Naive B cell (primary cell): Measurements from ENCODE around the gene SLC35E3. TPM values are rescaled to one million over a fixed set of nuclear protein-coding genes. Genes with fewer than 3 reads are reported as not detected.

Experiments
- ATAC-seq, 2 donors: fragments of 150-1000 bp; cut with Tn5 transposase; 2 replicates each; pipeline ENCODE4 v1.10.0; 2021; ENCODE audit warnings: low read depth in 2 of 2, mild to moderate bottlenecking in 2 of 2, moderate library complexity in 2 of 2
- DNase-seq: peaks from one replicate; pipeline ENCODE4 v3.0.0; 2022
- H3K27ac Mint-ChIP-seq, 6 donors: one replicate each; pipeline ENCODE4 v1.8.0; 2020 to 2022; ENCODE audit warnings: mild to moderate bottlenecking in 6 of 6, mixed read lengths in 6 of 6, moderate library complexity in 5 of 6, inconsistent platforms in 2 of 6
- H3K27me3 Mint-ChIP-seq, 3 donors: one replicate each; pipeline ENCODE4 v1.8.0; 2021 to 2022; ENCODE audit warnings: mixed read lengths in 3 of 3, mild to moderate bottlenecking in 1 of 3
- H3K36me3 Mint-ChIP-seq, 2 donors: one replicate each; pipeline ENCODE4 v1.8.0; 2020 to 2022; ENCODE audit warnings: mixed read lengths in 2 of 2, inconsistent platforms in 1 of 2, mild to moderate bottlenecking in 1 of 2
- H3K4me1 Mint-ChIP-seq, 3 donors: one replicate each; pipeline ENCODE4 v1.8.0; 2020 to 2022; ENCODE audit warnings: mixed read lengths in 3 of 3, inconsistent platforms in 1 of 3, mild to moderate bottlenecking in 1 of 3, moderate library complexity in 1 of 3
- H3K4me3 Mint-ChIP-seq, 8 donors: one replicate each; pipeline ENCODE4 v1.8.0; 2020 to 2022; ENCODE audit warnings: mild to moderate bottlenecking in 8 of 8, mixed read lengths in 8 of 8, moderate library complexity in 8 of 8, inconsistent platforms in 2 of 8
- H3K9me3 Mint-ChIP-seq, 7 donors: one replicate each; pipeline ENCODE4 v1.8.0; 2020 to 2022; ENCODE audit warnings: mixed read lengths in 7 of 7, mild to moderate bottlenecking in 5 of 7, inconsistent platforms in 2 of 7, moderate library complexity in 1 of 7
- polyA plus RNA-seq, 6 donors: library from polyadenylated mRNA; unstranded; fragments of 300-500 nt; fragmentation: Illumina TruSeq; gene quantifications; one replicate each; pipeline ENCODE4 v1.2.3, GENCODE V29; 2021; ENCODE audit warnings: low read depth in 6 of 6

SLC35E3 gene
- 10 to 100 TPM; 11.4 to 26.2 (median 16.4) TPM for polyA plus RNA-seq

- Mint-ChIP-seq H3K27me3 (no peaks in the 10 kb centered on the region), H3K4me3 (peak within 1 kb of the TSS; percentile 93 to 99 (median 98)), H3K9me3 (no peaks in the 10 kb centered on the region), H3K36me3 (peaks cover 0 to 9% of the 10 kb centered on the region in 2 donors), H3K27ac (peak within 1 kb of the TSS; percentile 86 to 97 (median 94)), H3K4me1 (peaks cover 23 to 49% (median 47%) of the 10 kb centered on the region in 3 donors)
- peak; percentile 99 to 100 for ATAC-seq
- peak; percentile 89 for DNase-seq
These were observed at the start of gene SLC35E3 for GRCh38 chr12:68745904-68746571. TSS of gene SLC35E3 (plus strand) at chr12:68746176. CDS start at chr12:68746378, 202 bp downstream.

GRCh38 chr12:68699486-68699885, 46.5 kb upstream of the SLC35E3 start:
- peak overlapping the region in 1 of 6 donors; percentile 65 for H3K27ac Mint-ChIP-seq
- no peaks in the 10 kb centered on the region for H3K4me1 Mint-ChIP-seq

GRCh38 chr12:68727776-68728175, 18.2 kb upstream of the SLC35E3 start:
- no peak overlapping the region for H3K4me3 Mint-ChIP-seq
- no peaks in the 10 kb centered on the region for H3K27me3 Mint-ChIP-seq
- peak overlapping the region in 2 of 6 donors; percentile 3 to 47 for H3K27ac Mint-ChIP-seq
- DNase-seq (no peak), ATAC-seq (no peak)
- no peaks in the 10 kb centered on the region for H3K9me3 Mint-ChIP-seq
- H3K4me1 Mint-ChIP-seq = no peaks in the 10 kb centered on the region
- H3K36me3 Mint-ChIP-seq = peaks cover 0 to 8% of the 10 kb centered on the region in 2 donors

More at GRCh38 chr12:68699486-68699885, 46.5 kb upstream of the SLC35E3 start:
- ATAC-seq = no peak
- Mint-ChIP-seq H3K36me3 (peaks cover 22 to 34% of the 10 kb centered on the region in 2 donors), H3K4me3 (no peak overlapping the region), H3K27me3 (no peaks in the 10 kb centered on the region), H3K9me3 (no peaks in the 10 kb centered on the region)
- DNase-seq = no peak

- no peaks in the 10 kb centered on the region for H3K27me3 Mint-ChIP-seq
- no peak overlapping the region for H3K27ac Mint-ChIP-seq
- H3K4me1 Mint-ChIP-seq = no peaks in the 10 kb centered on the region
- no peak for ATAC-seq
- DNase-seq = no peak
- H3K36me3 Mint-ChIP-seq = peaks cover 0 to 16% of the 10 kb centered on the region in 2 donors
- no peak overlapping the region for H3K4me3 Mint-ChIP-seq
- H3K9me3 Mint-ChIP-seq = no peaks in the 10 kb centered on the region
These were observed 12.3 kb upstream of the SLC35E3 start for GRCh38 chr12:68733661-68734071.

GRCh38 chr12:68739891-68740290, 6.1 kb upstream of the SLC35E3 start:
- Mint-ChIP-seq H3K36me3 (peaks cover 0 to 4% of the 10 kb centered on the region in 2 donors), H3K4me1 (peaks cover 5 to 8% (median 5%) of the 10 kb centered on the region in 3 donors), H3K9me3 (no peaks in the 10 kb centered on the region), H3K27me3 (no peaks in the 10 kb centered on the region), H3K27ac (peak overlapping the region in 1 of 6 donors; percentile 12), H3K4me3 (no peak overlapping the region)
- DNase-seq (no peak), ATAC-seq (no peak)

GRCh38 chr12:68743356-68743755, 2.6 kb upstream of the SLC35E3 start:
- H3K36me3 Mint-ChIP-seq = no peaks in the 10 kb centered on the region
- no peaks in the 10 kb centered on the region for H3K27me3 Mint-ChIP-seq
- no peaks in the 10 kb centered on the region for H3K9me3 Mint-ChIP-seq
- H3K27ac Mint-ChIP-seq = peak overlapping the region in 4 of 6 donors; percentile 19 to 70 (median 54)
- DNase-seq (no peak), ATAC-seq (no peak)
- H3K4me1 Mint-ChIP-seq = peaks cover 11 to 35% (median 31%) of the 10 kb centered on the region in 3 donors
- peak overlapping the region in 1 of 8 donors; percentile 81 for H3K4me3 Mint-ChIP-seq

- Mint-ChIP-seq H3K36me3 (peaks cover 0 to 9% of the 10 kb centered on the region in 2 donors), H3K4me1 (peaks cover 23 to 48% (median 45%) of the 10 kb centered on the region in 3 donors), H3K9me3 (no peaks in the 10 kb centered on the region), H3K27ac (peak overlapping the region; percentile 86 to 97 (median 94)), H3K4me3 (peak overlapping the region; percentile 93 to 99 (median 98)), H3K27me3 (no peaks in the 10 kb centered on the region)
- no peak for ATAC-seq
- no peak for DNase-seq
These were observed 536 bp upstream of the SLC35E3 start for GRCh38 chr12:68745376-68745903.

GRCh38 chr12:68746572-68747180, 700 bp downstream of the SLC35E3 start:
- Mint-ChIP-seq H3K9me3 (no peaks in the 10 kb centered on the region), H3K36me3 (peaks cover 2 to 9% of the 10 kb centered on the region in 2 donors), H3K4me1 (peaks cover 23 to 49% (median 47%) of the 10 kb centered on the region in 3 donors), H3K4me3 (peak overlapping the region; percentile 93 to 99 (median 98)), H3K27me3 (no peaks in the 10 kb centered on the region), H3K27ac (peak overlapping the region; percentile 86 to 97 (median 94))
- ATAC-seq (peak; percentile 2 to 3), DNase-seq (peak; percentile 13)

GRCh38 chr12:68749443-68749842, 3.5 kb downstream of the SLC35E3 start:
- H3K4me1 Mint-ChIP-seq = peaks cover 18 to 42% (median 40%) of the 10 kb centered on the region in 3 donors
- H3K36me3 Mint-ChIP-seq = peaks cover 9 to 14% of the 10 kb centered on the region in 2 donors
- H3K27ac Mint-ChIP-seq = peak overlapping the region in 2 of 6 donors; percentile 8 to 81
- no peaks in the 10 kb centered on the region for H3K9me3 Mint-ChIP-seq
- ATAC-seq = no peak
- H3K27me3 Mint-ChIP-seq = no peaks in the 10 kb centered on the region
- no peak overlapping the region for H3K4me3 Mint-ChIP-seq
- no peak for DNase-seq

GRCh38 chr12:68749861-68750260, 3.9 kb downstream of the SLC35E3 start:
- H3K4me3 Mint-ChIP-seq = no peak overlapping the region
- peak overlapping the region in 4 of 6 donors; percentile 4 to 81 (median 34) for H3K27ac Mint-ChIP-seq
- DNase-seq (no peak), ATAC-seq (no peak)
- peaks cover 18 to 42% (median 40%) of the 10 kb centered on the region in 3 donors for H3K4me1 Mint-ChIP-seq
- peaks cover 9 to 14% of the 10 kb centered on the region in 2 donors for H3K36me3 Mint-ChIP-seq
- no peaks in the 10 kb centered on the region for H3K27me3 Mint-ChIP-seq
- no peaks in the 10 kb centered on the region for H3K9me3 Mint-ChIP-seq

- peaks cover 9 to 19% of the 10 kb centered on the region in 2 donors for H3K36me3 Mint-ChIP-seq
- H3K27me3 Mint-ChIP-seq = no peaks in the 10 kb centered on the region
- H3K9me3 Mint-ChIP-seq = no peaks in the 10 kb centered on the region
- ATAC-seq (no peak), DNase-seq (no peak)
- H3K4me1 Mint-ChIP-seq = peaks cover 18 to 39% (median 36%) of the 10 kb centered on the region in 3 donors
- H3K27ac Mint-ChIP-seq = peak overlapping the region in 1 of 6 donors; percentile 28
- H3K4me3 Mint-ChIP-seq = no peak overlapping the region
These were observed 4.5 kb downstream of the SLC35E3 start for GRCh38 chr12:68750506-68750905.

GRCh38 chr12:68755536-68756243, 9.7 kb downstream of the SLC35E3 start:
- H3K4me1 Mint-ChIP-seq = peaks cover 0 to 2% (median 0%) of the 10 kb centered on the region in 3 donors
- ATAC-seq = no peak
- no peaks in the 10 kb centered on the region for H3K27me3 Mint-ChIP-seq
- no peak overlapping the region for H3K27ac Mint-ChIP-seq
- peaks cover 4 to 27% of the 10 kb centered on the region in 2 donors for H3K36me3 Mint-ChIP-seq
- no peak for DNase-seq
- no peak overlapping the region for H3K4me3 Mint-ChIP-seq
- no peaks in the 10 kb centered on the region for H3K9me3 Mint-ChIP-seq

- H3K9me3 Mint-ChIP-seq = no peaks in the 10 kb centered on the region
- ATAC-seq = no peak
These were observed 13.9 kb downstream of the SLC35E3 start for GRCh38 chr12:68759852-68760251.

More at GRCh38 chr12:68759852-68760251, 13.9 kb downstream of the SLC35E3 start:
- peaks cover 0 to 16% (median 0%) of the 10 kb centered on the region in 3 donors for H3K4me1 Mint-ChIP-seq
- no peak overlapping the region for H3K4me3 Mint-ChIP-seq
- peaks cover 20 to 27% of the 10 kb centered on the region in 2 donors for H3K36me3 Mint-ChIP-seq
- H3K27me3 Mint-ChIP-seq = no peaks in the 10 kb centered on the region
- DNase-seq = no peak
- H3K27ac Mint-ChIP-seq = peak overlapping the region in 2 of 6 donors; percentile 4 to 56
